GM21423 (cell line): ENCODE measurements around the gene GFOD2.

Source experiments
- ATAC-seq: cut with Tn5 transposase; IDR thresholded peaks from one replicate; pipeline ENCODE4 v1.9.1; 2021; ENCODE audit warnings: mild to moderate bottlenecking, moderate library complexity; ENCODE audit not compliant: unreplicated experiment

Gene GFOD2

GRCh38 chr16:67660564-67661028 is 58.5 kb downstream of the GFOD2 start, which contains the start of gene PARD6A:
PARD6A (plus strand) TSS chr16:67660960; CDS start chr16:67661039, 79 bp downstream.
- peak; percentile 72 for ATAC-seq

- peak; percentile 64 for ATAC-seq
These were observed 59.2 kb downstream of the GFOD2 start, which contains the start of gene ACD for GRCh38 chr16:67659675-67660563. ACD (minus strand) TSS chr16:67660260; CDS start chr16:67660220, 40 bp downstream.

GRCh38 chr16:67658849-67659674 is 60.1 kb downstream of the GFOD2 start:
- ATAC-seq: no peak

- ATAC-seq: no peak
These were observed 61.2 kb downstream of the GFOD2 start for GRCh38 chr16:67657751-67658518.

GRCh38 chr16:67657017-67657608 is 62.0 kb downstream of the GFOD2 start:
- ATAC-seq: no peak

- ATAC-seq: no peak
These were observed 62.6 kb downstream of the GFOD2 start for GRCh38 chr16:67656344-67657016.

GRCh38 chr16:67655363-67655762 is 63.8 kb downstream of the GFOD2 start:
- no peak for ATAC-seq

GRCh38 chr16:67654403-67654911 is 64.7 kb downstream of the GFOD2 start:
- ATAC-seq: no peak

GRCh38 chr16:67653789-67654402 is 65.2 kb downstream of the GFOD2 start:
- ATAC-seq: no peak

GRCh38 chr16:67653128-67653788 is 65.9 kb downstream of the GFOD2 start:
- no peak for ATAC-seq

GRCh38 chr16:67652578-67653127 is 66.5 kb downstream of the GFOD2 start:
- ATAC-seq: no peak

- ATAC-seq: no peak
These were observed 67.3 kb downstream of the GFOD2 start for GRCh38 chr16:67651847-67652246.

GRCh38 chr16:67651039-67651438 is 68.1 kb downstream of the GFOD2 start:
- ATAC-seq: no peak

GRCh38 chr16:67650023-67650422 is 69.1 kb downstream of the GFOD2 start:
- no peak for ATAC-seq

GRCh38 chr16:67649494-67649931 is 69.6 kb downstream of the GFOD2 start:
- ATAC-seq: no peak

GRCh38 chr16:67648764-67649407 is 70.2 kb downstream of the GFOD2 start:
- no peak for ATAC-seq

- ATAC-seq: no peak
These were observed 70.9 kb downstream of the GFOD2 start for GRCh38 chr16:67648088-67648763.
